Measurements from ENCODE around the gene BFSP1. TPM values are rescaled to one million over a fixed set of nuclear protein-coding genes. Genes with fewer than 3 reads are reported as not detected.

Gene BFSP1
- polyA plus RNA-seq, 4 donors = 3.1 to 4.9 (median 3.8) TPM

DNA sequence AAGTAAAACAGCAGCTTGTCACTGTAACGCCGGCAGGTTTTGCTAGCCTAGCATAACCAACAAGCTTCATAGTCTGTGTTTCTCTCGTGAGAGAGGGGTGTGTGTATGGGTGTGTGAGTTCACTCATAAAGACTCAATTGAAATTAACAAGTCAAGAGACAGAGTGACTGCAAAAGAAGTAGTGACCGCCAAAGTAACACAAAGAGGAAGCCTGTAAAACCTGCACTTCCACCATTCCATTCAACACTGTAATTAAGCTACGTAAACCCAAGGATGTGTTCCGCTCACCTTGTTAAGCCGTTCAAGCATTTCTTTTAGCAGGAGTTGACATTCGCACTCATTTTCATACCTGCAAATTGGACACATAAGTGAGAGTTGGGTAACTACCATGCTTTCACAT is 6.6 kb downstream of the BFSP1 start:
- no peak for DNase-seq (ENCODE audit: low read depth in 4 of 4, low spot score in 3 of 4)

- DNase-seq (ENCODE audit: low read depth in 4 of 4, low spot score in 3 of 4) = no peak
Observed at GRCh38 chr20:17523326-17523725, 7.9 kb downstream of the BFSP1 start.

DNA sequence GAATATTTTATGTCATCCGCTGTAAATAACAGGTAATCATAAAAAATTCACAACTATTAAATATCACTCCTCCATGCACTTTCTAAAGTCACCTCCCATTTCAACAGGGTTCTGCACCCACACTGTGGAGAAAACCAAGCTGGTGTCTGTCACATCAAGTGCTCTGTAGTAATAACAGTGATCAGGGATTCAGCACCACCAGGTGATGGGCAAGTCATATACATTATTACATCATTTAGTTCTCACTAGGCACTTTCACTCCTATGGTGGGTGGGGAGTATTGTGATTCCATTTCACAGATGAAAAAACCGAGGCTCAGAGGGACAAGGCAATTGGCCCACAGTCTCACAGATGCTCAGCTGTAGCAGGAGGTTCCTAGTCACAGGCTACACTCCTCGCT is 8.7 kb downstream of the BFSP1 start:
- DNase-seq (ENCODE audit: low read depth in 4 of 4, low spot score in 3 of 4) = no peak

- no peak for DNase-seq (ENCODE audit: low read depth in 4 of 4, low spot score in 3 of 4)
Observed at GRCh38 chr20:17520583-17520982, 10.6 kb downstream of the BFSP1 start.

DNA sequence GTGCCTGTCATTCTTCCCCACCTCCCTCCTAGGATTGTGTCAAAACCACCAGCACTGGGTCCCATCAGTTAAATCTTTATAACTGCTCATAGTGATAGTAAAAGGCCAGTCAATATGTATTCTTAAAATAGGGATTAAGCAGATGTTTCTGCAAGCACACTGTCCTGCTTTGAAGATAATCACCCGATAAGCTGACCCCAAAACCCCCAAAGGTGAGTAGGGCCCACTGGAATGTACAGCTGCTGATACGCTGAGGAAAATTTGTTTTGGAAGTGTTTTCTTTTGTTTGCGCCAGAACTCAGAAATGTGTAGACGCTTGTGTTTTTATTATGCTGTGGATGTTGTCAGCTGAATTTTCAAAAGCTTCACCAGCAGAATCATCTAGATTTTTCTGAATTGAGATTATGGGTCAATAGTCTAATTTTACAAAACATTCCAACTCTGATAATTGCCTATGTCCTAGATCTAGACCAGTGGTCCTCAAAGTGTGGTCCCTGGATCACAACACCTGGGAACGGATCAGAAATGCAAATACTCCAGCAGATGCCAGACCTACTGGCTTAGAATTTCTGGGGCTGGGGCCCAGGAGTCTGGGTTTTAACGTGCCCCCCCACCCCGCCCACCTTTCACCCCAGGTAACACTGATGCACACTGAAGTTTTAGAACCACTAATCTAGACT is 11.4 kb downstream of the BFSP1 start:
- no peak for DNase-seq (ENCODE audit: low read depth in 4 of 4, low spot score in 3 of 4)

- DNase-seq (ENCODE audit: low read depth in 4 of 4, low spot score in 3 of 4) = no peak
Observed at GRCh38 chr20:17518339-17519052, 12.7 kb downstream of the BFSP1 start.

- DNase-seq (ENCODE audit: low read depth in 4 of 4, low spot score in 3 of 4) = no peak
Observed at GRCh38 chr20:17515053-17515452, 16.1 kb downstream of the BFSP1 start.

GRCh38 chr20:17513939-17514338 is 17.2 kb downstream of the BFSP1 start:
- DNase-seq (ENCODE audit: low read depth in 4 of 4, low spot score in 3 of 4) = no peak

GRCh38 chr20:17511401-17511800 is 19.8 kb downstream of the BFSP1 start:
- no peak for DNase-seq (ENCODE audit: low read depth in 4 of 4, low spot score in 3 of 4)

DNA sequence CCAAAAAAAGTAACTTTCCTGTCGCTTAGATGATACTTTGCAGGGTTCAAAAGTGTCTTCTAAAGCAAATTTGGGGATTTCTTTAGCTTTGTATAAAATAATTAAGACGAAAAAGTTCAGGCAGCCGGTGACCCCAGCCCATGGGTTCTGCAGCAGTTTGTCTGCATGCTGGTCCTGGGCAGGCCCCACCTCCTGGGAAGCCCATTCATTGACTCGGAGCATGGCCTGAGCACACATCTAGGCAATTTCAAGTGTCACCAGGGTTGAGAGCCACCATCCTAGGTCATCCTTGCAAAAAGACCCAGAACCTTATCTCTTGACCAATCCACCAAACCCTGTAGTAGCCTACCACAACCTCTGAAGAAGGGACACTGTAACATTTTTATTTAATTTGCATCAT is 20.6 kb downstream of the BFSP1 start:
- no peak for DNase-seq (ENCODE audit: low read depth in 4 of 4, low spot score in 3 of 4)

DNA sequence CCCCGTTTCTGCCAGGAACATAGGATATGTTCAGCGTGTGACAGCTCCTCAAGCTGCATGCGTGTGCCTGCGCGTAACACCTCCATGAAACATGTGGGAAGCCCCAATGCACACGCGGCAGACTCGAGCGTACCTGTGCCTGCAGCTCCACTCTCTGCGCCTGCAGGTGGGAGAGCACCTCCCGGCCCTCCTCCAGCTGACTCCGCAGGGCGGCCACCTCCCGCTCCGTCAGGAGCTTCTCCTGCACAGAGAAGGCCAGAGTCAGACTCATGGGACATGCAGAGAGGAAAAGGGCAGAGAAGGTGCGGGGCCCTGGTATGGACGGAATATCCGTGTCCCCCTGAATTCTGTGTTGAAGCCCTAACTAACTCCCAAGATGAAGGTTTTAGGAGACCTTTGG is 22.4 kb downstream of the BFSP1 start:
- no peak for DNase-seq (ENCODE audit: low read depth in 4 of 4, low spot score in 3 of 4)

GRCh38 chr20:17507531-17507930 is 23.6 kb downstream of the BFSP1 start:
- no peak for DNase-seq (ENCODE audit: low read depth in 4 of 4, low spot score in 3 of 4)

DNA sequence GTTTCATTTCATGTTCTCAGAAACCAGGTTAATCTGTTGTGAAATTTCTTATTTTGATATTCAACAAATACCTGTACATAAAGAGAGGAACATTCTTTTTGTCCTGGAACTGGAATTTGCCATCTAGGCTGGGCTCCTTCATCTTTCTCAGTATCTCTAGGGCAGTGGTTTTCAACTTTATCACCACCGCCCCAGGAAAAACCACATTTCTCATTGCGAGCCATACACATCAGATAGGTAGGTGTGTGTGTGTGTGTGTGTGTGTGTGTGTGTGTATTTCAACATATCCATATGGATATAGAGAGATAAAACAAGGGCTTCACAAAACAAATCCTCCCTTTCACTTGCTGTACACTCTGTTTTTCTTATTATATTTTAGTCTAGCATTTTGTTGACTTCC is 24.1 kb downstream of the BFSP1 start:
- DNase-seq (ENCODE audit: low read depth in 4 of 4, low spot score in 3 of 4) = no peak

DNA sequence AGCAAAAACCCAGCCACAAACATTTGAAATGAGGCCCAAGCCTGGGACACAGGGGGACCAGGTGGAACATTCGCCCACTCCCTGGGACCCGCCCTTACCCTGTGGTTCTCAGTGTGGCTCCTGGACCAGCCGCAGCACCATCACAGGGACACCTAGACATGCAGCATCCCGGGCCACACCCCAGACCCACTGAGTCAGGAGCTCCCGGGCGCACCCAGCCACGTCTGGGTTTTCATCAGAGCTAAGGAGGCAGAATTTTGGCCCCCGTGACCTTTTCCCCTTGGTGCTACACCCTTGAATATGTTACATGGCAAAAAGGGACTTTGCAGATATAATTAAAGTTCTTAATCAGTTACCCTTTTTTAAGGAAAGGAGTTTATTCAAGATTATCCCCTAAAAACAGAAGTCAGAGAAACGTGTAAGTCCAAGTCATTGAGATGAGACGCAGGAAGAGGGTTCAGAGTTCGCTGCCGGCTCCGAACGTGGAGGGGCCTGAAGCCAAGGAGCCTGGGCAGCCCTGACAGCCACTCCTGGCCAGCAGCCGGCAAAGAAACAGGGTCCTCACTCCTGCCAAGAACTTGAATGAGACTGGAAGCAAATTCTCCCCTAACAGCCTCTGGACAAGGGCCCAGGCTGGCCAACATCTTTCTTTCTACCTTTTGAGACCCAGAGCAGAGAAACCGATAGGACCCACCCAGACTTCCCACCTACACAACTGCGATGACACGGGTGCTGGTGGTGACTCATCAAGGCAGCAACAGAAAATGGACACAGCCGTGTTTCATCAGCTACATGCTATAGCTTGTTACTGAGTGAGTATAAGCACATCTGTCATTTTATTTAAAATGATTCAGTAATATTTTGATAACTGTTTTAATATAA is 25.3 kb downstream of the BFSP1 start:
- no peak for DNase-seq (ENCODE audit: low read depth in 4 of 4, low spot score in 3 of 4)

- DNase-seq (ENCODE audit: low read depth in 4 of 4, low spot score in 3 of 4) = peak in 3 of 4 donors; percentile 38 to 52 (median 51)
Observed at GRCh38 chr20:17504898-17505635, 26.1 kb downstream of the BFSP1 start.

GRCh38 chr20:17504066-17504897 is 26.9 kb downstream of the BFSP1 start:
- no peak for DNase-seq (ENCODE audit: low read depth in 4 of 4, low spot score in 3 of 4)

- no peak for DNase-seq (ENCODE audit: low read depth in 4 of 4, low spot score in 3 of 4)
Observed at GRCh38 chr20:17503301-17504065, 27.7 kb downstream of the BFSP1 start.

- DNase-seq (ENCODE audit: low read depth in 4 of 4, low spot score in 3 of 4) = no peak
Observed at GRCh38 chr20:17502105-17502504, 29.1 kb downstream of the BFSP1 start.

DNA sequence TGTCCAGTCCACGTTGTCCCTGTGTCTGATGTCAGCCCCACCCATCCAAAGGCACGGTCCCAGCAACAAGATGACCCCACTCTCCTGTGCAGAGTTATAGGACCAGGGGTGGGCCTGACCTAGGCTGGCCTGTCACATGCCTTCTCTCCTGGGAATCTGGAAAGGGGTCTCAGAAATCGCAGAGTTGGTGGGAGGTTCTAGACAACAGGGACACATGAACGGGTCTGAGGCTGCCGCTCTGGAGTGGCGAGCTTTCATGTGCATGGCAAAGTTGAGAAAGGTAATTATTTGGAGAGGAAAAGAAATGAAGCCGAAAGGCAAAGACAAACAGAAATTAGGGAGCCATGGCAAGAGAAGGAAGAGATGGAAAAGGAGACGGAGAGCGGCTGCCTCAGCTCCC is 29.5 kb downstream of the BFSP1 start:
- DNase-seq (ENCODE audit: low read depth in 4 of 4, low spot score in 3 of 4) = no peak

All from left renal pelvis (tissue), 4 donors.